ENCODE measurements around the gene SH2D4B. TPM values are rescaled to one million over a fixed set of nuclear protein-coding genes. Genes with fewer than 3 reads are reported as not detected.

SH2D4B gene
- total RNA-seq, 1 experiment from 2014 or later, result 0.07 TPM

- no peak for DNase-seq
- H3K36me3 ChIP-seq (ENCODE audit: insufficient read depth, low read length), result no peaks in the 10 kb centered on the region
- H3K27ac ChIP-seq (ENCODE audit: low read length), result no peak overlapping the region
- H4K20me1 ChIP-seq (ENCODE audit: insufficient read depth, low read depth, low read length), result no peaks in the 10 kb centered on the region
- H3K4me1 ChIP-seq (ENCODE audit: low read length), result no peaks in the 10 kb centered on the region
- H3K4me3 ChIP-seq (ENCODE audit: low read length), result no peak overlapping the region
- H3K79me2 ChIP-seq (ENCODE audit: low read length), result no peaks in the 10 kb centered on the region
- H2AFZ ChIP-seq (ENCODE audit: low read length), result no peak overlapping the region
- no peaks in the 10 kb centered on the region for H3K9me2 ChIP-seq (replicated peaks; ENCODE audit: insufficient read depth, low read length)
- H3K9ac ChIP-seq (ENCODE audit: low read length), result no peak overlapping the region
- H3K4me2 ChIP-seq (ENCODE audit: low read depth, low read length, poor library complexity, severe bottlenecking), result no peak overlapping the region
- no peaks in the 10 kb centered on the region for H3K9me3 ChIP-seq (ENCODE audit: low read length)
- no peaks in the 10 kb centered on the region for H3K27me3 ChIP-seq (ENCODE audit: low read length)
Measured at GRCh38 chr10:80609331-80609730, 71.6 kb downstream of the SH2D4B start.

DNA sequence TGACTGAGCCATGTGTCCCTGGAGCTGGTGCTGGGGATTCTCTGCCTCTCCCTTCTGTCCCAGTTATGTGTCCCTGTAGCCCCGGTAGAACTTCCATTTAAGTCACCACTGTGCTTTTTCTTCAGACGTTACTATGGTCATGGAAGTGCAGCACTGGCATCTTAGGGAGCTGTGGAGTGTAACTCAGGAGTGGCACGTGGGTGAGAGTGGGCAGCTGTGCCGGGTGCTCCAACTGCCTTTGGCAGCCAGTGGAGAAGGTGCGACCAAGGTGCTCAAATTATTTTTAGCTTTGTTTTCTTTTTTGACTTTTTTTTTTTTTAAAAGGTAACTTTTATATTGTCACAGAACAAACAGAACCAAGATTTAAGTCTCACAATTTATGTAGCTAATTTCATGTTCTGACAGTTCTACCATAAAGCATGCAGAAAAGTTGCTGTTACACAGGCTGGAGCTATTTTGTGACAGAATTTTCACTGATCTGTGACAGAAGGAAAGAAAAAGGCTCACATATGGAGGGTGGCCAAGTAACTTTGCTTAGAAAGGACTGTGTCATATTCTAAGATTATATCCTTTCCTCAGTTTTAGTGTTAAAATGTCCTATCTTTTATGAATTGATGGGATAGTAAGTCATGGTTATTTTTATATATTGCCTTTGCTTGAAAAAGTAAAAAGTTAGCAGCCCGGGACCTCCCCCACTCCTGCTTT lies 73.9 kb downstream of the SH2D4B start:
- Histone ChIP-seq H3K4me2 (ENCODE audit: low read depth, low read length, poor library complexity, severe bottlenecking) (no peak overlapping the region), H3K9ac (ENCODE audit: low read length) (no peak overlapping the region), H3K36me3 (ENCODE audit: insufficient read depth, low read length) (no peaks in the 10 kb centered on the region), H3K4me1 (ENCODE audit: low read length) (no peaks in the 10 kb centered on the region), H2AFZ (ENCODE audit: low read length) (no peak overlapping the region), H3K4me3 (ENCODE audit: low read length) (no peak overlapping the region), H3K9me3 (ENCODE audit: low read length) (no peaks in the 10 kb centered on the region), H3K27me3 (ENCODE audit: low read length) (no peaks in the 10 kb centered on the region), H3K9me2 (replicated peaks; ENCODE audit: insufficient read depth, low read length) (no peaks in the 10 kb centered on the region), H4K20me1 (ENCODE audit: insufficient read depth, low read depth, low read length) (no peaks in the 10 kb centered on the region), H3K79me2 (ENCODE audit: low read length) (no peaks in the 10 kb centered on the region), H3K27ac (ENCODE audit: low read length) (no peak overlapping the region)
- DNase-seq, result no peak

- Histone ChIP-seq H3K4me2 (ENCODE audit: low read depth, low read length, poor library complexity, severe bottlenecking) (no peak overlapping the region), H4K20me1 (ENCODE audit: insufficient read depth, low read depth, low read length) (no peaks in the 10 kb centered on the region), H3K4me1 (ENCODE audit: low read length) (no peaks in the 10 kb centered on the region), H3K36me3 (ENCODE audit: insufficient read depth, low read length) (no peaks in the 10 kb centered on the region), H3K9ac (ENCODE audit: low read length) (no peak overlapping the region), H3K9me2 (replicated peaks; ENCODE audit: insufficient read depth, low read length) (no peaks in the 10 kb centered on the region), H3K4me3 (ENCODE audit: low read length) (no peak overlapping the region), H3K79me2 (ENCODE audit: low read length) (no peaks in the 10 kb centered on the region), H3K27ac (ENCODE audit: low read length) (no peak overlapping the region), H2AFZ (ENCODE audit: low read length) (no peak overlapping the region), H3K9me3 (ENCODE audit: low read length) (no peaks in the 10 kb centered on the region), H3K27me3 (ENCODE audit: low read length) (no peaks in the 10 kb centered on the region)
- DNase-seq, result no peak
Measured at GRCh38 chr10:80612261-80612660, 74.6 kb downstream of the SH2D4B start.

- Histone ChIP-seq H3K27ac (ENCODE audit: low read length) (no peak overlapping the region), H3K36me3 (ENCODE audit: insufficient read depth, low read length) (no peaks in the 10 kb centered on the region), H2AFZ (ENCODE audit: low read length) (no peak overlapping the region), H3K27me3 (ENCODE audit: low read length) (no peaks in the 10 kb centered on the region), H3K9ac (ENCODE audit: low read length) (no peak overlapping the region), H3K9me2 (replicated peaks; ENCODE audit: insufficient read depth, low read length) (no peaks in the 10 kb centered on the region), H3K4me1 (ENCODE audit: low read length) (no peaks in the 10 kb centered on the region), H3K9me3 (ENCODE audit: low read length) (no peaks in the 10 kb centered on the region), H3K4me3 (ENCODE audit: low read length) (no peak overlapping the region), H3K79me2 (ENCODE audit: low read length) (no peaks in the 10 kb centered on the region), H4K20me1 (ENCODE audit: insufficient read depth, low read depth, low read length) (no peaks in the 10 kb centered on the region), H3K4me2 (ENCODE audit: low read depth, low read length, poor library complexity, severe bottlenecking) (no peak overlapping the region)
- DNase-seq, result no peak
Measured at GRCh38 chr10:80613466-80614170, 75.9 kb downstream of the SH2D4B start.

- no peaks in the 10 kb centered on the region for H3K9me2 ChIP-seq (replicated peaks; ENCODE audit: insufficient read depth, low read length)
- H3K27me3 ChIP-seq (ENCODE audit: low read length), result no peaks in the 10 kb centered on the region
- no peaks in the 10 kb centered on the region for H3K9me3 ChIP-seq (ENCODE audit: low read length)
- H3K79me2 ChIP-seq (ENCODE audit: low read length), result no peaks in the 10 kb centered on the region
- no peak overlapping the region for H2AFZ ChIP-seq (ENCODE audit: low read length)
- no peak for DNase-seq
- no peak overlapping the region for H3K9ac ChIP-seq (ENCODE audit: low read length)
- no peaks in the 10 kb centered on the region for H3K4me1 ChIP-seq (ENCODE audit: low read length)
- H3K36me3 ChIP-seq (ENCODE audit: insufficient read depth, low read length), result no peaks in the 10 kb centered on the region
- H3K4me2 ChIP-seq (ENCODE audit: low read depth, low read length, poor library complexity, severe bottlenecking), result no peak overlapping the region
- H3K4me3 ChIP-seq (ENCODE audit: low read length), result no peak overlapping the region
- H3K27ac ChIP-seq (ENCODE audit: low read length), result no peak overlapping the region
- H4K20me1 ChIP-seq (ENCODE audit: insufficient read depth, low read depth, low read length), result no peaks in the 10 kb centered on the region
Measured at GRCh38 chr10:80614576-80615416, 77.1 kb downstream of the SH2D4B start.

DNA sequence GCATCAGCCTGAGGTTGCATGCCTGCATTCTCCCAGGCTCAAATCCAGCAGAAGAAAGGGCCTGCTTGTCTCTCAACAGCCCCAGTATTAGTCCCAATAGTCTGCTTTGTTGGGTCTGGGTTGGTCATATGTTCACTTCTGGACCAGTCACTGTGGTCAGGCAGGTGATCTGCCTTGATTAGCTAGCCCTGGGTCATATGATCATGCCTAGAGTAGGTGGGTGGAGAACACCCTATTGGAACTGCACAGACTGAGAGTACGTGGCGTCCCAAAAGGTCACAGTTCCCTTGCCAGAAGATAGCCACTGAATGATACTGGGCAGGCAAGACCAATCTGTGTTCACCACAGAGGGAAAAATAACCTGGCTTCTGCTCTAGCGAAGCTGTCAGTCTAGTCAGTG lies 80.1 kb downstream of the SH2D4B start:
- H3K9me3 ChIP-seq (ENCODE audit: low read length), result no peaks in the 10 kb centered on the region
- H3K9ac ChIP-seq (ENCODE audit: low read length), result no peak overlapping the region
- no peak overlapping the region for H3K27ac ChIP-seq (ENCODE audit: low read length)
- no peaks in the 10 kb centered on the region for H3K36me3 ChIP-seq (ENCODE audit: insufficient read depth, low read length)
- no peaks in the 10 kb centered on the region for H3K27me3 ChIP-seq (ENCODE audit: low read length)
- no peak overlapping the region for H3K4me2 ChIP-seq (ENCODE audit: low read depth, low read length, poor library complexity, severe bottlenecking)
- no peak overlapping the region for H3K4me3 ChIP-seq (ENCODE audit: low read length)
- DNase-seq, result no peak
- H3K79me2 ChIP-seq (ENCODE audit: low read length), result no peaks in the 10 kb centered on the region
- H3K9me2 ChIP-seq (replicated peaks; ENCODE audit: insufficient read depth, low read length), result no peaks in the 10 kb centered on the region
- no peak overlapping the region for H2AFZ ChIP-seq (ENCODE audit: low read length)
- H4K20me1 ChIP-seq (ENCODE audit: insufficient read depth, low read depth, low read length), result no peaks in the 10 kb centered on the region
- no peaks in the 10 kb centered on the region for H3K4me1 ChIP-seq (ENCODE audit: low read length)

DNA sequence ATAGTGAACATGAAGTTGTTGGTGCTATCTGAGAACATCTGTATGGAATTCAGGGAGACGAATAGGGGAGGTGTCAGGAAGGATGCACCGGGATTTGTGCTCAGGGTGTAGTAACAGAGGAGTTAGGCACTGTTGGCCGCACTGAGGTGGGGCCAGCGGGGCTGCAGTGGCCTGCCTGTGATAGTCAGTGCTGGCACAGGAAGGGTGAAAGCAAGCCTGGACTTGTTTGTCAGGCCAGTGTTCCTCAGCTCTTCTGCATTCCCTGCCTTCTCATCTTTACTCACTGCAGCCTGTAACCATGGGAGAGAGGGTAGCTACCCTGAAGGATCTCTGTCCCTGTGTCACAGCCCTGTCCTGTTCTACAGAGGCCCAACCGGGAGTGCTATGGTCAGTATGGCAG lies 81.3 kb downstream of the SH2D4B start:
- no peaks in the 10 kb centered on the region for H3K79me2 ChIP-seq (ENCODE audit: low read length)
- no peaks in the 10 kb centered on the region for H3K9me3 ChIP-seq (ENCODE audit: low read length)
- H3K36me3 ChIP-seq (ENCODE audit: insufficient read depth, low read length), result no peaks in the 10 kb centered on the region
- H3K27ac ChIP-seq (ENCODE audit: low read length), result no peak overlapping the region
- no peak overlapping the region for H3K4me3 ChIP-seq (ENCODE audit: low read length)
- no peaks in the 10 kb centered on the region for H3K4me1 ChIP-seq (ENCODE audit: low read length)
- H3K27me3 ChIP-seq (ENCODE audit: low read length), result no peaks in the 10 kb centered on the region
- no peaks in the 10 kb centered on the region for H4K20me1 ChIP-seq (ENCODE audit: insufficient read depth, low read depth, low read length)
- no peaks in the 10 kb centered on the region for H3K9me2 ChIP-seq (replicated peaks; ENCODE audit: insufficient read depth, low read length)
- H2AFZ ChIP-seq (ENCODE audit: low read length), result no peak overlapping the region
- no peak for DNase-seq
- H3K9ac ChIP-seq (ENCODE audit: low read length), result no peak overlapping the region
- no peak overlapping the region for H3K4me2 ChIP-seq (ENCODE audit: low read depth, low read length, poor library complexity, severe bottlenecking)

DNA sequence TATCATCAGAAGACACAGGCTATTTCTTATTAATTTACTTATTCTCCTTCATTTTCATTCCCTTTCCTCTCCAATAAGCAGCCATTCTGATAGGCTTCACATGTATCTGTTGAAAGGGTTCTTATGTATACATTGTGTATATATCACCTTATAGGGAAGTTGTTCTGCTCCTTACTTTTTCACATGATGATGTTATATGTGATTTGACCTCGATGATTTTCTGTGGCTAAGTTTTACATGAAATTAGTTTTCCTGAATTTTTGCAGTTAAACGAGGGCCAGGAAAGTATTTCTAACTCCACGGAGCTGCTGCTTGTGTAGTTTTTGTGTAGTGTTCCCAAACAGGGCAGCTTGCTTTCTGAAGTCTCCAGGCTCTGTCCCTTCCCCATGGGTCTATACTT lies 84.5 kb downstream of the SH2D4B start:
- no peak overlapping the region for H3K9ac ChIP-seq (ENCODE audit: low read length)
- H3K27me3 ChIP-seq (ENCODE audit: low read length), result no peaks in the 10 kb centered on the region
- no peak overlapping the region for H3K4me2 ChIP-seq (ENCODE audit: low read depth, low read length, poor library complexity, severe bottlenecking)
- no peaks in the 10 kb centered on the region for H3K79me2 ChIP-seq (ENCODE audit: low read length)
- H3K36me3 ChIP-seq (ENCODE audit: insufficient read depth, low read length), result no peaks in the 10 kb centered on the region
- H3K9me3 ChIP-seq (ENCODE audit: low read length), result no peaks in the 10 kb centered on the region
- no peaks in the 10 kb centered on the region for H3K9me2 ChIP-seq (replicated peaks; ENCODE audit: insufficient read depth, low read length)
- no peak overlapping the region for H3K4me3 ChIP-seq (ENCODE audit: low read length)
- H2AFZ ChIP-seq (ENCODE audit: low read length), result no peak overlapping the region
- no peaks in the 10 kb centered on the region for H3K4me1 ChIP-seq (ENCODE audit: low read length)
- no peak overlapping the region for H3K27ac ChIP-seq (ENCODE audit: low read length)
- H4K20me1 ChIP-seq (ENCODE audit: insufficient read depth, low read depth, low read length), result no peaks in the 10 kb centered on the region
- no peak for DNase-seq
